SK-N-SH (cell line): ENCODE measurements around the gene ZNF613.
"Not testable (repeated sequence)": the region's sequence is repeated elsewhere in the genome, so short reads cannot be mapped to it uniquely, and the experiment has no call there.

Experiments
- CHD2 ChIP-seq: fragments of 150-350 bp; IDR thresholded peaks from 2 replicates; pipeline ENCODE4 v1.6.1; 2018; ENCODE audit warnings: low read length; ENCODE audit not compliant: partially characterized antibody
- EP300 ChIP-seq, 2 experiments: IDR thresholded peaks; 2 replicates each; pipeline versions ENCODE4 v1.4.0 to v1.6.1; 2012; ENCODE audit warnings: borderline replicate concordance in 1 of 2, low read depth in 1 of 2, low read length in 1 of 2
- EZH2phosphoT487 ChIP-seq: fragments of 200-600 bp; sonication (generic); IDR thresholded peaks from 2 replicates; pipeline ENCODE4 v1.6.1; 2017; ENCODE audit warnings: low read depth, mixed run types, mild to moderate bottlenecking, antibody characterized with exemption, moderate library complexity, borderline replicate concordance
- GATA2 ChIP-seq: sonication (generic); formaldehyde crosslinking; IDR thresholded peaks from 2 replicates; pipeline ENCODE4 v1.5.0; 2020; ENCODE audit warnings: mild to moderate bottlenecking, missing genetic modification reagents
- IRF3 ChIP-seq: fragments of 150-350 bp; IDR thresholded peaks from 2 replicates; pipeline ENCODE4 v1.6.1; 2016; ENCODE audit warnings: mild to moderate bottlenecking, low read depth, low read length
- NFIC ChIP-seq: IDR thresholded peaks from 2 replicates; pipeline ENCODE4 v1.4.0; 2012; ENCODE audit warnings: borderline replicate concordance
- POLR2AphosphoS5 ChIP-seq: IDR thresholded peaks from 2 replicates; pipeline ENCODE4 v1.6.1; 2012; ENCODE audit warnings: low read depth, low read length
- TAF1 ChIP-seq: IDR thresholded peaks from 2 replicates; pipeline ENCODE4 v1.6.1; 2012; ENCODE audit warnings: low read depth, mild to moderate bottlenecking, low read length, moderate library complexity, borderline replicate concordance
- TF ChIP-seq, protein P1 (sequence below): fragments of 200-600 bp; sonication (generic); IDR thresholded peaks from 2 replicates; pipeline ENCODE4 v1.6.1; 2017; ENCODE audit warnings: antibody characterized with exemption, mild to moderate bottlenecking, moderate library complexity
- TF ChIP-seq, protein P2 (sequence below): IDR thresholded peaks from 2 replicates; pipeline ENCODE4 v1.4.0; 2012; ENCODE audit warnings: low read depth, borderline replicate concordance

DNA sequence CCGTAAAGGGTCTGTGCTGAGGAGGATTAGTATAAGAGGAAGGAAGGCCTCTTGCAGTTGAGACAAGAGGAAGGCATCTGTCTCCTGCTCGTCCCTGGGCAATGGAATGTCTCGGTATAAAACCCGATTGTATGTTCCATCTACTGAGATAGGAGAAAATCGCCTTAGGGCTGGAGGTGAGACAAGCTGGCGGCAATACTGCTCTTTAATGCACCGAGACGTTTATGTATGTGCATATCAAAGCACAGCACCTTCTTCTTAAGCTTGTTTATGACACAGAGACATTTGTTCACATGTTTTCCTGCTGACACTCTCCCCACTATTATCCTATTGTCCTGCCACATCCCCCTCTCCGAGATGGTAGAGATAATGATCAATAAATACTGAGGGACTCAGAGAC is 21.2 kb upstream of the ZNF613 start:
- TF ChIP-seq, protein P1, sequence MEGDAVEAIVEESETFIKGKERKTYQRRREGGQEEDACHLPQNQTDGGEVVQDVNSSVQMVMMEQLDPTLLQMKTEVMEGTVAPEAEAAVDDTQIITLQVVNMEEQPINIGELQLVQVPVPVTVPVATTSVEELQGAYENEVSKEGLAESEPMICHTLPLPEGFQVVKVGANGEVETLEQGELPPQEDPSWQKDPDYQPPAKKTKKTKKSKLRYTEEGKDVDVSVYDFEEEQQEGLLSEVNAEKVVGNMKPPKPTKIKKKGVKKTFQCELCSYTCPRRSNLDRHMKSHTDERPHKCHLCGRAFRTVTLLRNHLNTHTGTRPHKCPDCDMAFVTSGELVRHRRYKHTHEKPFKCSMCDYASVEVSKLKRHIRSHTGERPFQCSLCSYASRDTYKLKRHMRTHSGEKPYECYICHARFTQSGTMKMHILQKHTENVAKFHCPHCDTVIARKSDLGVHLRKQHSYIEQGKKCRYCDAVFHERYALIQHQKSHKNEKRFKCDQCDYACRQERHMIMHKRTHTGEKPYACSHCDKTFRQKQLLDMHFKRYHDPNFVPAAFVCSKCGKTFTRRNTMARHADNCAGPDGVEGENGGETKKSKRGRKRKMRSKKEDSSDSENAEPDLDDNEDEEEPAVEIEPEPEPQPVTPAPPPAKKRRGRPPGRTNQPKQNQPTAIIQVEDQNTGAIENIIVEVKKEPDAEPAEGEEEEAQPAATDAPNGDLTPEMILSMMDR: not testable (repeated sequence)
- not testable (repeated sequence) for TF ChIP-seq NFIC; EZH2phosphoT487; CHD2; EP300 (IDR thresholded peaks at IDR 0.05; ENCODE audit: borderline replicate concordance in 1 of 2, low read depth in 1 of 2, low read length in 1 of 2); POLR2AphosphoS5; TAF1; IRF3; GATA2
- TF ChIP-seq, protein P2, sequence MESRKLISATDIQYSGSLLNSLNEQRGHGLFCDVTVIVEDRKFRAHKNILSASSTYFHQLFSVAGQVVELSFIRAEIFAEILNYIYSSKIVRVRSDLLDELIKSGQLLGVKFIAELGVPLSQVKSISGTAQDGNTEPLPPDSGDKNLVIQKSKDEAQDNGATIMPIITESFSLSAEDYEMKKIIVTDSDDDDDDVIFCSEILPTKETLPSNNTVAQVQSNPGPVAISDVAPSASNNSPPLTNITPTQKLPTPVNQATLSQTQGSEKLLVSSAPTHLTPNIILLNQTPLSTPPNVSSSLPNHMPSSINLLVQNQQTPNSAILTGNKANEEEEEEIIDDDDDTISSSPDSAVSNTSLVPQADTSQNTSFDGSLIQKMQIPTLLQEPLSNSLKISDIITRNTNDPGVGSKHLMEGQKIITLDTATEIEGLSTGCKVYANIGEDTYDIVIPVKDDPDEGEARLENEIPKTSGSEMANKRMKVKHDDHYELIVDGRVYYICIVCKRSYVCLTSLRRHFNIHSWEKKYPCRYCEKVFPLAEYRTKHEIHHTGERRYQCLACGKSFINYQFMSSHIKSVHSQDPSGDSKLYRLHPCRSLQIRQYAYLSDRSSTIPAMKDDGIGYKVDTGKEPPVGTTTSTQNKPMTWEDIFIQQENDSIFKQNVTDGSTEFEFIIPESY: not testable (repeated sequence)
